OCI-LY3 (cell line): ENCODE results near the gene ARMH4.

Experiments used
- H2AFZ ChIP-seq: fragments of 200-600, 300-600 bp; shearing (Covaris generic); 2 replicates; pipeline ENCODE4 v1.6.0; 2014; ENCODE audit warnings: antibody characterized with exemption, low read depth, low read length
- H3K27ac ChIP-seq: fragments of 200-600, 300-600 bp; sonication (generic); 2 replicates; pipeline ENCODE4 v1.5.1; 2014; ENCODE audit warnings: mild to moderate bottlenecking, low read length, moderate library complexity, mixed read lengths
- H3K27me3 ChIP-seq: fragments of 200-600, 300-600 bp; sonication (generic); 2 replicates; pipeline ENCODE4 v1.6.1; 2014; ENCODE audit warnings: low read depth, low read length, mixed read lengths
- H3K36me3 ChIP-seq: fragments of 200-600, 300-600 bp; sonication (generic); replicated peaks from 2 replicates; pipeline ENCODE3; 2014; ENCODE audit warnings: low read depth, low read length, mixed read lengths
- H3K4me1 ChIP-seq: fragments of 300-600, 200-600 bp; sonication (generic); 2 replicates; pipeline ENCODE4 v1.6.1; 2014; ENCODE audit warnings: low read length, mixed read lengths
- H3K4me2 ChIP-seq: fragments of 200-600, 300-600 bp; sonication (generic); 2 replicates; pipeline ENCODE4 v1.6.1; 2014; ENCODE audit warnings: low read length, mixed read lengths
- H3K4me3 ChIP-seq: fragments of 300-600, 200-600 bp; sonication (generic); 2 replicates; pipeline ENCODE4 v1.5.1; 2014; ENCODE audit warnings: antibody characterized with exemption, mild to moderate bottlenecking, low read length, moderate library complexity
- H3K79me2 ChIP-seq: fragments of 300-600, 200-600 bp; shearing (Covaris generic); 2 replicates; pipeline ENCODE4 v1.6.1; 2014; ENCODE audit warnings: mild to moderate bottlenecking, low read length, mixed read lengths
- H3K9ac ChIP-seq: fragments of 300-600, 200-600 bp; shearing (Covaris generic); 2 replicates; pipeline ENCODE4 v1.6.0; 2014; ENCODE audit warnings: mild to moderate bottlenecking, low read length, moderate library complexity
- H3K9me3 ChIP-seq: fragments of 200-600, 300-600 bp; shearing (Covaris generic); 2 replicates; pipeline ENCODE4 v1.6.1; 2014; ENCODE audit warnings: low read length, mixed read lengths; ENCODE audit not compliant: insufficient read depth
- H4K20me1 ChIP-seq: fragments of 200-600, 300-600 bp; sonication (generic); 2 replicates; pipeline ENCODE4 v1.6.1; 2016; ENCODE audit warnings: low read length, mixed read lengths; ENCODE audit not compliant: insufficient read depth
- EZH2phosphoT487 ChIP-seq: fragments of 200-600 bp; shearing (Covaris generic); IDR thresholded peaks from 2 replicates; pipeline ENCODE4 v1.6.1; 2018; ENCODE audit warnings: antibody characterized with exemption, mixed run types, low read depth
- TF ChIP-seq, protein P1 (sequence below): fragments of 200-600, 300-600 bp; sonication (generic); IDR thresholded peaks from 2 replicates; pipeline ENCODE4 v1.5.1; 2014; ENCODE audit warnings: antibody characterized with exemption, low read length, low read depth

Gene ARMH4

DNA sequence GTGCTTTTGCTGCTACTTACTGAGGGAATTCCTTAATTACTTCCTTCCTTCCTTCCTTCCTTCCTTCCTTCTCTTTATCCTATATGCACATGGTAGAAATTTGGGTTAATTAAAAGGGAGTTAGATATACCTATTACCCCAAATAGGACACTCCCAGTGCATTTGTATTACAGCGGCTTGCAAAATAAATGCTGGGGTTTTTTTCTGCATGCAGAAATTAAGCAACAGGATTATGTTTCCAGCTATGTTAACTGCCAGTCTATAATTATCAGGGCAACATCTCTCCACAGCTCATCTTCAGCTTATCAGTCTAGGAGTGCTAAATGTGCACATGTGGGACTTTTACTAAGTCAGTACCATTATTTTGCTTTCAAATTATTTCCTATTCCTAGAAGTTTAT, 153.2 kb downstream of the ARMH4 start:
- Histone ChIP-seq H4K20me1 (no peaks in the 10 kb centered on the region), H3K79me2 (no peaks in the 10 kb centered on the region), H3K4me3 (no peak overlapping the region), H3K36me3 (no peaks in the 10 kb centered on the region), H3K27ac (no peak overlapping the region), H3K9ac (no peak overlapping the region), H3K27me3 (peaks cover 58% of the 10 kb centered on the region), H3K4me1 (peaks cover 19% of the 10 kb centered on the region), H3K9me3 (no peaks in the 10 kb centered on the region), H3K4me2 (no peak overlapping the region), H2AFZ (no peak overlapping the region)
- TF ChIP-seq, protein P1, sequence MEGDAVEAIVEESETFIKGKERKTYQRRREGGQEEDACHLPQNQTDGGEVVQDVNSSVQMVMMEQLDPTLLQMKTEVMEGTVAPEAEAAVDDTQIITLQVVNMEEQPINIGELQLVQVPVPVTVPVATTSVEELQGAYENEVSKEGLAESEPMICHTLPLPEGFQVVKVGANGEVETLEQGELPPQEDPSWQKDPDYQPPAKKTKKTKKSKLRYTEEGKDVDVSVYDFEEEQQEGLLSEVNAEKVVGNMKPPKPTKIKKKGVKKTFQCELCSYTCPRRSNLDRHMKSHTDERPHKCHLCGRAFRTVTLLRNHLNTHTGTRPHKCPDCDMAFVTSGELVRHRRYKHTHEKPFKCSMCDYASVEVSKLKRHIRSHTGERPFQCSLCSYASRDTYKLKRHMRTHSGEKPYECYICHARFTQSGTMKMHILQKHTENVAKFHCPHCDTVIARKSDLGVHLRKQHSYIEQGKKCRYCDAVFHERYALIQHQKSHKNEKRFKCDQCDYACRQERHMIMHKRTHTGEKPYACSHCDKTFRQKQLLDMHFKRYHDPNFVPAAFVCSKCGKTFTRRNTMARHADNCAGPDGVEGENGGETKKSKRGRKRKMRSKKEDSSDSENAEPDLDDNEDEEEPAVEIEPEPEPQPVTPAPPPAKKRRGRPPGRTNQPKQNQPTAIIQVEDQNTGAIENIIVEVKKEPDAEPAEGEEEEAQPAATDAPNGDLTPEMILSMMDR: no peak
- no peak for TF ChIP-seq EZH2phosphoT487

DNA sequence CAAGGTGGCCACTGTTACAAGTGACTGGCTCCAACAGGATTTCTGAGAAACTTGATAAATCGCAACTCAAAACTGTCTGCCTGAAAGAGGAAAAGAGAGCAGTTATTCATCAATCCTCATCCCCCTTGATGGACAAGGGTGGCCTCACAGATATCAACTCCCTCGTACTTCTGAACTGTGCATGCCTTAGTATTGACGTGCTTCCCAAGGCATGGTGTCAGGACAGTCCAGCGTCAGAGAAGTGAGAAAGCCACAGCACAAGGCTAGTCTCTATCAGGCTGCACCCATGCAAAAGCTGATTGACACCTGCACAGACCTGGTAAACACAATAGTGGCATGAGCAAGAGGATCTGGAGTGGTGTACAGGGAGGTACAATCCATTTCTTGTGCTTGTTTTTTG, 160.7 kb downstream of the ARMH4 start:
- Histone ChIP-seq H3K4me2 (no peak overlapping the region), H3K27ac (no peak overlapping the region), H3K4me1 (no peaks in the 10 kb centered on the region), H2AFZ (no peak overlapping the region), H4K20me1 (no peaks in the 10 kb centered on the region), H3K27me3 (peaks cover 16% of the 10 kb centered on the region; the same call in 1 of the 2 replicates), H3K9me3 (no peaks in the 10 kb centered on the region), H3K4me3 (no peak overlapping the region), H3K9ac (no peak overlapping the region), H3K79me2 (no peaks in the 10 kb centered on the region), H3K36me3 (no peaks in the 10 kb centered on the region)
- TF ChIP-seq EZH2phosphoT487: no peak
- TF ChIP-seq, protein P1: no peak

DNA sequence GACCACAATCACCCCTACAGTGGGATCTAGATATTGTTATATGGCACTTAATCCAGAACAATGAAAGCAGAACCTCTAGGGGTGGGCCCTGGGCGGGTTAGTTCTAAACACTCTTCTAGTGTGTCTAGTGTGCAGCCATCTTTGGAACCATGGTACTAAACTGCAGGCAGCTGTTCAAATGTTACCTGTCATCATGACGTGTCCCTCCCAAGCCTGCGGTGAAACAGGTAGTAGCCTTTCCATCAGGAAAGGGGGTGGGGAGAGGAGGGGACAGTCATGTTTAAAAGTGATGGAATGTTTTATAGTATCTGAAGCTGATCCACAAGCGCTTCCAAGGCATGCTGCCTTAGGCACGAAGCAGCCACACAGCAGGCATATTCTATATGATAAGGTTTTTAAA, 163.6 kb downstream of the ARMH4 start:
- H3K4me2 ChIP-seq: no peak overlapping the region
- H3K4me3 ChIP-seq: no peak overlapping the region
- H3K36me3 ChIP-seq: no peaks in the 10 kb centered on the region
- H3K9me3 ChIP-seq: no peaks in the 10 kb centered on the region
- peaks cover 9% of the 10 kb centered on the region; the same call in 1 of the 2 replicates for H3K27me3 ChIP-seq
- H2AFZ ChIP-seq: no peak overlapping the region
- no peak overlapping the region for H3K9ac ChIP-seq
- TF ChIP-seq, protein P1: no peak
- no peak for TF ChIP-seq EZH2phosphoT487
- H3K27ac ChIP-seq: no peak overlapping the region
- no peaks in the 10 kb centered on the region for H4K20me1 ChIP-seq
- no peaks in the 10 kb centered on the region for H3K4me1 ChIP-seq
- no peaks in the 10 kb centered on the region for H3K79me2 ChIP-seq

DNA sequence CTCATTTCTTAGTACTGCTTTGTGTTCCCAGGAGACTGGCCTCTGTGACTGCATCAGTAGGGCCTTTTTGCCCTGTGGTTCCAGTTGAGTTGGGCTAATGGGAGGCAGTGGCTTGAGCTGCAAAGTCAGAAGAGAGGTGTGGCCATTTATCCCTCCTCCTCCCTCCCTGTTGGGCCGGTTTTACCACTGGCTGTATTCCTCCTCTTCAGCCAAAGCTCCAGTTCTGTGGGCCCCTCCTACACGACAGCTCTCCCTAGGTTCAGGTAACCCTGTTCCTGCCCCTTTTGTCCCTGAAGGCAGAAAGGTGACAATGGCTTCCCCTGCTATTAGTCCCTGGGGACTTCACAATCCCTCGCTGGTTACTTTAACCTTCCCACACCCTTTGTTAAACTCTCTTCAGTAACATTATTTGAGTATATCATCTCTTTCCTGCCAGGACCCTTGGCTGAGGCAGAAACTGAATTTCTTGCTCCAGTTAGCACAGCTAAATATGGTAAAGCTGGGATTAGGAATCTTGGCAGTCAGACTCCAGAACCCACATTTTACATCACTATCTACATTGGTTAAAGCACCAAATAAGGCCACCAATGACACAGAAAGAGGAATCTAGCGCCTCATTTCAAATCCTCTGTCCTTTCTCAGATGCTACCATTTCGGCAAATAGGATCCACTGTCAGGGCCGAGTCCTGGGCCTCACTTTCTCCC, 164.3 kb downstream of the ARMH4 start:
- TF ChIP-seq EZH2phosphoT487: no peak
- TF ChIP-seq, protein P1: no peak

More for the DNA sequence above, 164.3 kb downstream of the ARMH4 start:
- no peak overlapping the region for H2AFZ ChIP-seq
- H3K79me2 ChIP-seq: no peaks in the 10 kb centered on the region
- no peak overlapping the region for H3K4me2 ChIP-seq
- no peaks in the 10 kb centered on the region for H3K36me3 ChIP-seq
- H3K9ac ChIP-seq: no peak overlapping the region
- H3K4me3 ChIP-seq: no peak overlapping the region
- no peaks in the 10 kb centered on the region for H4K20me1 ChIP-seq
- H3K27ac ChIP-seq: no peak overlapping the region
- H3K27me3 ChIP-seq: peaks cover 9% of the 10 kb centered on the region; the same call in 1 of the 2 replicates
- H3K4me1 ChIP-seq: no peaks in the 10 kb centered on the region
- no peaks in the 10 kb centered on the region for H3K9me3 ChIP-seq
